Thyroid gland (tissue), 4 donors: ENCODE data around the gene BBS7.

Experiments used
- POLR2A ChIP-seq, 2 donors: fragments of 450-650 bp; IDR thresholded peaks; one replicate each; pipeline ENCODE4 v1.6.1; 2017; ENCODE audit warnings: antibody characterized with exemption in 2 of 2, mild to moderate bottlenecking in 2 of 2, moderate library complexity in 1 of 2
- TF ChIP-seq, protein P1 (sequence below), 6 experiments: fragments of 200-600 bp in 3 of 6; fragments of 450-650 bp in 3 of 6; sonication (generic) in 3 of 6; IDR thresholded peaks; one replicate each; pipeline ENCODE4 v1.5.1; 2016 to 2019; ENCODE audit warnings: antibody characterized with exemption in 6 of 6, mild to moderate bottlenecking in 2 of 6, inconsistent platforms in 1 of 6, moderate library complexity in 1 of 6

DNA sequence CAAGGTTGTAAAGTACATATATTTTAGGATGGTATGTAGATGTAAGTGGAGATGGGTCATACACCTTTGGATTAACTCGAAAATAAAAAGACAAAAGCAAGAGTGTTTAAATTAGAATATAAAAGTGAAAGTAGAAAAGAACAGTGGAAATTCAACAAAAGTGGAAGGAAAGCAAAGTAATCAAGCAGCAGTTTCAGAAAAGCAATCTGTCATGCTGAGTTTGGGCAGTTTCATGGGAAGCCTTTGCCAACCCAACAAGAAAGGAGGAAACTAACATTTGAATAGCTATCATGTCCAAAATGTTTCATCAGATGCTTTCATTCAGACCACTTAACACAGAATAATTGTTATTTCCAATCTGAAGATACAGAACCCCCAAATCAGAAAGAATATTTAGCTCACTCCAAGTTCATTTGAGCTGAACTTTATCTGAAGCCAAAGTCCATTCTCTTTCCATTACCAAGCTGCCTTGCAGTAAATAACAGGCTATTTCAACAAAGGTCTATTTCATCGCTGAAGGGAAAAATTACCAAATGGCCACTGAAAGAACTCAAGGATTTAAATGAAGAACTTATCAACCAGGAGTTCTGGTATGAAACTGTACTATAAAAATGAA is 71.0 kb downstream of the BBS7 start:
- TF ChIP-seq, protein P1, sequence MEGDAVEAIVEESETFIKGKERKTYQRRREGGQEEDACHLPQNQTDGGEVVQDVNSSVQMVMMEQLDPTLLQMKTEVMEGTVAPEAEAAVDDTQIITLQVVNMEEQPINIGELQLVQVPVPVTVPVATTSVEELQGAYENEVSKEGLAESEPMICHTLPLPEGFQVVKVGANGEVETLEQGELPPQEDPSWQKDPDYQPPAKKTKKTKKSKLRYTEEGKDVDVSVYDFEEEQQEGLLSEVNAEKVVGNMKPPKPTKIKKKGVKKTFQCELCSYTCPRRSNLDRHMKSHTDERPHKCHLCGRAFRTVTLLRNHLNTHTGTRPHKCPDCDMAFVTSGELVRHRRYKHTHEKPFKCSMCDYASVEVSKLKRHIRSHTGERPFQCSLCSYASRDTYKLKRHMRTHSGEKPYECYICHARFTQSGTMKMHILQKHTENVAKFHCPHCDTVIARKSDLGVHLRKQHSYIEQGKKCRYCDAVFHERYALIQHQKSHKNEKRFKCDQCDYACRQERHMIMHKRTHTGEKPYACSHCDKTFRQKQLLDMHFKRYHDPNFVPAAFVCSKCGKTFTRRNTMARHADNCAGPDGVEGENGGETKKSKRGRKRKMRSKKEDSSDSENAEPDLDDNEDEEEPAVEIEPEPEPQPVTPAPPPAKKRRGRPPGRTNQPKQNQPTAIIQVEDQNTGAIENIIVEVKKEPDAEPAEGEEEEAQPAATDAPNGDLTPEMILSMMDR (IDR thresholded peaks at IDR 0.05) = no peak
- TF ChIP-seq POLR2A (IDR thresholded peaks at IDR 0.05) = no peak
